Tibial nerve (tissue), 4 donors: ENCODE data around the gene INTS7.

Experiments
- EP300 ChIP-seq, 2 donors: sonication (generic); formaldehyde crosslinking; IDR thresholded peaks; one replicate each; pipeline ENCODE4 v1.6.1; 2017; ENCODE audit warnings: antibody characterized with exemption in 2 of 2, mild to moderate bottlenecking in 1 of 2
- TF ChIP-seq, protein P1 (sequence below), 5 experiments: fragments of 200-600 bp in 3 of 5; fragments of 450-650 bp in 2 of 5; sonication (generic) in 3 of 5; IDR thresholded peaks; one replicate each; pipeline ENCODE4 v1.5.1; 2016 to 2019; ENCODE audit warnings: antibody characterized with exemption in 5 of 5, mild to moderate bottlenecking in 3 of 5, moderate library complexity in 2 of 5

DNA sequence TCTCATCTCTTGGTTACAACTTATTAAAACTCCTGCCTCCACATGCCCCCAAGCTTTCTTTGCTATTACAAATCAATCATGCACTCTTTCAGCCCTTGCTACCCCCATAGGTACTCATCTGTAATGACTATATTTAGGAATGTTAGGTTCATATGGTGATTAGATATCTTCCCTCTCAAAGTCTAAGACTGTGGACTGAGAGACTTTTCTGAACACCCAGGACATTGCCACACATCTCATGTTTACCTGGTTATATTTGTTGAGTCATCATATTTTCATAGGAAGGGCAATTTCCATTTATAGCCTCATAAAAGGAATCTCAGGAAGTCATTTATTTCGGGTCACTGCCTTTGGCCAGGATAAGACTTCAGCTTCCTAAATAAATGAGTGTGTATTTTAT is 123.3 kb downstream of the INTS7 start:
- TF ChIP-seq, protein P1, sequence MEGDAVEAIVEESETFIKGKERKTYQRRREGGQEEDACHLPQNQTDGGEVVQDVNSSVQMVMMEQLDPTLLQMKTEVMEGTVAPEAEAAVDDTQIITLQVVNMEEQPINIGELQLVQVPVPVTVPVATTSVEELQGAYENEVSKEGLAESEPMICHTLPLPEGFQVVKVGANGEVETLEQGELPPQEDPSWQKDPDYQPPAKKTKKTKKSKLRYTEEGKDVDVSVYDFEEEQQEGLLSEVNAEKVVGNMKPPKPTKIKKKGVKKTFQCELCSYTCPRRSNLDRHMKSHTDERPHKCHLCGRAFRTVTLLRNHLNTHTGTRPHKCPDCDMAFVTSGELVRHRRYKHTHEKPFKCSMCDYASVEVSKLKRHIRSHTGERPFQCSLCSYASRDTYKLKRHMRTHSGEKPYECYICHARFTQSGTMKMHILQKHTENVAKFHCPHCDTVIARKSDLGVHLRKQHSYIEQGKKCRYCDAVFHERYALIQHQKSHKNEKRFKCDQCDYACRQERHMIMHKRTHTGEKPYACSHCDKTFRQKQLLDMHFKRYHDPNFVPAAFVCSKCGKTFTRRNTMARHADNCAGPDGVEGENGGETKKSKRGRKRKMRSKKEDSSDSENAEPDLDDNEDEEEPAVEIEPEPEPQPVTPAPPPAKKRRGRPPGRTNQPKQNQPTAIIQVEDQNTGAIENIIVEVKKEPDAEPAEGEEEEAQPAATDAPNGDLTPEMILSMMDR (IDR thresholded peaks at IDR 0.05): no peak
- TF ChIP-seq EP300 (IDR thresholded peaks at IDR 0.05): no peak
